Stimulated activated CD4-positive, alpha-beta T cell treated with anti-CD3 and anti-CD28 coated beads, Interleukin-15, amount 100 ng/mL, for 48 hours (primary cell): ENCODE measurements around the gene S100PBP.

ENCODE experiments used
- DNase-seq, 2 donors: peaks; one replicate each; pipeline ENCODE4 v3.0.0-alpha.2; 2020; ENCODE audit warnings: low read depth in 2 of 2

S100PBP gene

GRCh38 chr1:32817159-32817814 lies at the start of gene S100PBP, which contains the start of gene YARS1:
S100PBP (plus strand) TSS chr1:32817653; CDS start chr1:32826100, 8,447 bp downstream.
YARS1 (minus strand) TSS chr1:32817358; CDS start chr1:32817244, 114 bp downstream.
- peak; percentile 100 for DNase-seq

GRCh38 chr1:32768110-32768850 lies 49.2 kb upstream of the S100PBP start:
- no peak for DNase-seq

- no peak for DNase-seq
These were observed 47.8 kb upstream of the S100PBP start for GRCh38 chr1:32769524-32770220.

GRCh38 chr1:32770221-32770731 lies 47.2 kb upstream of the S100PBP start:
- no peak for DNase-seq

GRCh38 chr1:32770741-32771548 lies 46.5 kb upstream of the S100PBP start:
- DNase-seq, result no peak

GRCh38 chr1:32771561-32772280 lies 45.7 kb upstream of the S100PBP start:
- DNase-seq, result no peak

GRCh38 chr1:32772281-32773017 lies 45.0 kb upstream of the S100PBP start:
- DNase-seq, result no peak

- DNase-seq, result peak; percentile 44 to 61
These were observed 44.3 kb upstream of the S100PBP start for GRCh38 chr1:32773018-32773763.

- no peak for DNase-seq
These were observed 43.5 kb upstream of the S100PBP start for GRCh38 chr1:32773764-32774463.

- no peak for DNase-seq
These were observed 43.0 kb upstream of the S100PBP start for GRCh38 chr1:32774464-32774808.

GRCh38 chr1:32774950-32775634 lies 42.4 kb upstream of the S100PBP start:
- no peak for DNase-seq

- DNase-seq, result no peak
These were observed 41.7 kb upstream of the S100PBP start for GRCh38 chr1:32775640-32776337.

- DNase-seq, result no peak
These were observed 38.2 kb upstream of the S100PBP start for GRCh38 chr1:32779242-32779641.

GRCh38 chr1:32780005-32780404 lies 37.4 kb upstream of the S100PBP start:
- no peak for DNase-seq

GRCh38 chr1:32780628-32781234 lies 36.7 kb upstream of the S100PBP start:
- DNase-seq, result no peak

- DNase-seq, result no peak
These were observed 35.4 kb upstream of the S100PBP start for GRCh38 chr1:32782086-32782485.

GRCh38 chr1:32783851-32784250 lies 33.6 kb upstream of the S100PBP start:
- DNase-seq, result no peak
